H1 (cell line): ENCODE results near the gene GRIP1. TPM values are rescaled to one million over a fixed set of nuclear protein-coding genes. Genes with fewer than 3 reads are reported as not detected.

ENCODE experiments used
- CTCF ChIA-PET: fragments of 300-600 bp; sonication (Branson Sonifier 250); formaldehyde crosslinking; loops from one replicate; lab custom pipeline; 2021; ENCODE audit not compliant: partially characterized antibody; lab: Charles Lee
- POLR2A ChIA-PET: fragments of 300-600 bp; sonication (Branson Sonifier 250); formaldehyde crosslinking; loops from one replicate; lab custom pipeline; 2021; ENCODE audit warnings: inconsistent platforms; ENCODE audit not compliant: partially characterized antibody; lab: Charles Lee
- DNase-seq, 2 experiments: peaks; one replicate each; pipeline versions ENCODE4 v3.0.0 to v3.0.0-alpha.2; 2010 to 2022; ENCODE audit warnings: low spot score in 2 of 2, low read depth in 1 of 2, mixed read lengths in 1 of 2
- FAIRE-seq: peaks from 2 replicates; lab custom pipeline; 2011; peaks lifted over from hg19 to GRCh38; lab: Jason Lieb, UNC
- H2AFZ ChIP-seq: 2 replicates; pipeline ENCODE4 v1.8.1; 2012; ENCODE audit warnings: low read length, inconsistent platforms
- H2AK5ac ChIP-seq: 2 replicates; pipeline ENCODE4 v1.6.1; 2013; ENCODE audit warnings: low read depth, low read length
- H2BK120ac ChIP-seq: replicated peaks from 2 replicates; pipeline ENCODE3; 2013; ENCODE audit warnings: low read depth, low read length, inconsistent platforms
- H2BK12ac ChIP-seq: 2 replicates; pipeline ENCODE4 v1.6.1; 2013; ENCODE audit warnings: low read depth, low read length
- H2BK15ac ChIP-seq: 2 replicates; pipeline ENCODE4 v1.6.1; 2013; ENCODE audit warnings: low read length
- H2BK20ac ChIP-seq: 2 replicates; pipeline ENCODE4 v1.6.1; 2013; ENCODE audit warnings: low read length
- H2BK5ac ChIP-seq: 2 replicates; pipeline ENCODE4 v1.6.1; 2013; ENCODE audit warnings: low read depth, low read length
- H3K14ac ChIP-seq: 2 replicates; pipeline ENCODE4 v1.6.1; 2013; ENCODE audit warnings: inconsistent platforms; ENCODE audit not compliant: insufficient read length
- H3K18ac ChIP-seq: 2 replicates; pipeline ENCODE4 v1.6.1; 2013; ENCODE audit warnings: low read length; ENCODE audit errors: extremely low read depth
- H3K23ac ChIP-seq: 2 replicates; pipeline ENCODE4 v1.6.1; 2013; ENCODE audit warnings: inconsistent platforms; ENCODE audit not compliant: insufficient read length
- H3K23me2 ChIP-seq: 2 replicates; pipeline ENCODE4 v1.6.1; 2013; ENCODE audit warnings: low read depth, low read length
- H3K27ac ChIP-seq: 2 replicates; pipeline ENCODE4 v1.6.1; 2011; ENCODE audit warnings: low read depth, low read length, inconsistent platforms
- H3K27me3 ChIP-seq, 4 experiments: replicated peaks in 1 of 4; 1 replicate in 1 of 4; 2 replicates in 3 of 4; pipeline versions ENCODE4 v1.6.1 to v1.8.1; 2011 to 2013; ENCODE audit warnings: low read length in 3 of 4, mild to moderate bottlenecking in 3 of 4, inconsistent platforms in 2 of 4, mixed read lengths in 2 of 4, moderate library complexity in 1 of 4; ENCODE audit not compliant: control insufficient read depth in 3 of 4, insufficient read depth in 3 of 4; ENCODE audit errors: extremely low read depth in 1 of 4
- H3K36me3 ChIP-seq, 4 experiments: 2 replicates each; pipeline versions ENCODE4 v1.6.1 to v1.8.1; 2011 to 2013; ENCODE audit warnings: mild to moderate bottlenecking in 4 of 4, low read length in 3 of 4, moderate library complexity in 2 of 4, control low read depth in 1 of 4, inconsistent platforms in 1 of 4; ENCODE audit not compliant: insufficient read depth in 4 of 4, control insufficient read depth in 2 of 4
- H3K4ac ChIP-seq: replicated peaks from 2 replicates; pipeline ENCODE3; 2013; ENCODE audit warnings: low read length, low read depth, mixed read lengths, inconsistent platforms; ENCODE audit not compliant: insufficient read length
- H3K4me1 ChIP-seq, 4 experiments: replicated peaks in 1 of 4; 1 replicate in 1 of 4; 2 replicates in 3 of 4; pipeline versions ENCODE4 v1.6.1 to v1.8.1; 2011 to 2013; ENCODE audit warnings: low read length in 3 of 4, inconsistent platforms in 2 of 4, mixed read lengths in 1 of 4; ENCODE audit not compliant: insufficient read depth in 4 of 4, control insufficient read depth in 3 of 4
- H3K4me2 ChIP-seq, 2 experiments: 2 replicates each; pipeline versions ENCODE4 v1.6.1 to v1.8.1; 2011 to 2013; ENCODE audit warnings: low read depth in 2 of 2, low read length in 2 of 2, control low read depth in 1 of 2, inconsistent platforms in 1 of 2, mild to moderate bottlenecking in 1 of 2; ENCODE audit not compliant: insufficient read depth in 1 of 2
- H3K4me3 ChIP-seq, 4 experiments: fragments of 200-600, 300-600 bp in 1 of 4; sonication (generic), shearing (Covaris generic), sonication (Bioruptor Twin) in 1 of 4; 2 replicates each; pipeline versions ENCODE4 v1.5.1 to v1.8.1; 2011 to 2016; ENCODE audit warnings: low read length in 4 of 4, low read depth in 3 of 4, control low read depth in 2 of 4, inconsistent platforms in 2 of 4, mild to moderate bottlenecking in 2 of 4, mixed read lengths in 1 of 4, moderate library complexity in 1 of 4; ENCODE audit not compliant: insufficient read depth in 2 of 4; ENCODE audit errors: extremely low read depth in 1 of 4
- H3K56ac ChIP-seq: replicated peaks from 2 replicates; pipeline ENCODE3; 2013; ENCODE audit warnings: low read depth, mild to moderate bottlenecking, mixed read lengths, low read length, inconsistent platforms; ENCODE audit not compliant: insufficient read length
- H3K79me1 ChIP-seq: 2 replicates; pipeline ENCODE4 v1.6.1; 2013; ENCODE audit warnings: low read depth, low read length, control low read depth
- H3K79me2 ChIP-seq, 2 experiments: 2 replicates each; pipeline versions ENCODE4 v1.6.1 to v1.8.1; 2012 to 2013; ENCODE audit warnings: low read length in 2 of 2, mild to moderate bottlenecking in 2 of 2, inconsistent platforms in 1 of 2; ENCODE audit not compliant: insufficient read depth in 2 of 2, control insufficient read depth in 1 of 2
- H3K9ac ChIP-seq, 4 experiments: replicated peaks in 1 of 4; 1 replicate in 1 of 4; 2 replicates in 3 of 4; pipeline versions ENCODE4 v1.6.1 to v1.8.1; 2011 to 2013; ENCODE audit warnings: low read depth in 3 of 4, low read length in 3 of 4, control low read depth in 2 of 4, mild to moderate bottlenecking in 2 of 4, moderate library complexity in 2 of 4, inconsistent platforms in 1 of 4; ENCODE audit errors: extremely low read depth in 1 of 4
- H3K9me3 ChIP-seq, 2 experiments: 2 replicates each; pipeline versions ENCODE4 v1.6.1 to v1.8.1; 2012 to 2013; ENCODE audit warnings: mild to moderate bottlenecking in 2 of 2, moderate library complexity in 2 of 2, control low read depth in 1 of 2, inconsistent platforms in 1 of 2, low read depth in 1 of 2, low read length in 1 of 2, mixed read lengths in 1 of 2; ENCODE audit not compliant: insufficient read depth in 2 of 2
- H4K20me1 ChIP-seq, 2 experiments: replicated peaks in 1 of 2; 2 replicates each; pipeline versions ENCODE3 to v1.8.1; 2011 to 2013; ENCODE audit warnings: inconsistent platforms in 2 of 2, low read length in 2 of 2, mild to moderate bottlenecking in 1 of 2; ENCODE audit not compliant: insufficient read depth in 2 of 2, control insufficient read depth in 1 of 2
- H4K5ac ChIP-seq: 2 replicates; pipeline ENCODE4 v1.6.1; 2013; ENCODE audit warnings: low read length, low read depth, mixed read lengths, inconsistent platforms; ENCODE audit not compliant: insufficient read length
- H4K8ac ChIP-seq: 2 replicates; pipeline ENCODE4 v1.8.0; 2013; ENCODE audit warnings: mild to moderate bottlenecking, moderate library complexity, low read length, inconsistent platforms; ENCODE audit not compliant: insufficient read depth; ENCODE audit errors: extremely low read depth
- H4K91ac ChIP-seq: replicated peaks from 2 replicates; pipeline ENCODE3; 2013; ENCODE audit warnings: low read length, mixed read lengths, inconsistent platforms; ENCODE audit not compliant: insufficient read length
- CBX8 ChIP-seq: fragments of 300-800, 300-1000 bp; sonication (generic); IDR thresholded peaks from 2 replicates; pipeline ENCODE4 v1.7.1; 2016; ENCODE audit warnings: low read depth, low read length, borderline replicate concordance
- EZH2 ChIP-seq: fragments of 200-600 bp; sonication (generic); IDR thresholded peaks from 2 replicates; pipeline ENCODE4 v1.7.1; 2012; ENCODE audit warnings: low read depth, mild to moderate bottlenecking, moderate library complexity, low read length, inconsistent platforms; ENCODE audit not compliant: severe bottlenecking
- HDAC6 ChIP-seq: IDR thresholded peaks from one replicate; pipeline ENCODE4 v1.7.1; 2012; ENCODE audit warnings: low read depth, mild to moderate bottlenecking, inconsistent platforms, low read length, moderate library complexity
- NRF1 ChIP-seq: IDR thresholded peaks from 2 replicates; pipeline ENCODE4 v1.6.1; 2011; ENCODE audit warnings: mild to moderate bottlenecking, low read depth, low read length, improper control_type of control experiment
- SIRT6 ChIP-seq: IDR thresholded peaks from one replicate; pipeline ENCODE4 v1.7.1; 2012; ENCODE audit warnings: low read length, inconsistent platforms
- SIX5 ChIP-seq: IDR thresholded peaks from 2 replicates; pipeline ENCODE4 v1.6.1; 2011; ENCODE audit warnings: mild to moderate bottlenecking, low read depth, low read length
- SP2 ChIP-seq: IDR thresholded peaks from 2 replicates; pipeline ENCODE4 v1.6.1; 2012; ENCODE audit warnings: mild to moderate bottlenecking, low read length, inconsistent platforms
- SP4 ChIP-seq: IDR thresholded peaks from 2 replicates; pipeline ENCODE4 v1.6.1; 2012; ENCODE audit warnings: low read length, inconsistent platforms
- TBP ChIP-seq: IDR thresholded peaks from 2 replicates; pipeline ENCODE4 v1.6.1; 2011; ENCODE audit warnings: low read depth, low read length, improper control_type of control experiment
- WGBS, 2 experiments: shearing (Covaris generic) in 1 of 2; methylation state at CpG; one replicate each; pipeline versions ENCODE4 v1.1.6 to v1.1.7; 2013 to 2015; ENCODE audit warnings: low lambda C conversion rate in 2 of 2, mixed read lengths in 2 of 2, inconsistent platforms in 1 of 2, low coverage in 1 of 2, missing lambda C conversion rate in 1 of 2; ENCODE audit not compliant: insufficient replicate concordance in 2 of 2, insufficient coverage in 1 of 2, insufficient read length in 1 of 2; ENCODE audit errors: extremely low coverage in 1 of 2, missing lambda C conversion rate in 1 of 2; 5-methylcytosine and 5-hydroxymethylcytosine counted together
- polyA plus RNA-seq, 7 experiments: library from polyadenylated mRNA; depleted of rRNA in 3 of 7; stranded (reverse) in 5 of 7; unstranded in 2 of 7; fragments of >200 nt in 5 of 7; fragments of 200-250 nt in 2 of 7; gene quantifications; 1 replicate in 5 of 7; 2 replicates in 1 of 7; 4 replicates in 1 of 7; pipeline versions ENCODE4 v1.2.1 to v1.2.3, GENCODE V29; 2011 to 2013; ENCODE audit warnings: missing spikeins in 2 of 7, mixed read lengths in 2 of 7
- total RNA-seq: library from RNA; stranded (reverse); fragmentation: NEBNext Ultra II Directional; extraction: Animal tissue kit (Norgen Biotek cat#: 25700); gene quantifications from 2 replicates; pipeline ENCODE4 v1.2.1, GENCODE V29; 2021
- TF ChIP-seq, protein P1 (sequence below), 3 experiments: IDR thresholded peaks; 1 replicate in 2 of 3; 2 replicates in 1 of 3; pipeline versions ENCODE4 v1.5.1 to v1.6.1; 2011; ENCODE audit warnings: low read length in 3 of 3, mild to moderate bottlenecking in 3 of 3, inconsistent platforms in 2 of 3, low read depth in 1 of 3, moderate library complexity in 1 of 3; ENCODE audit not compliant: insufficient read depth in 1 of 3; ENCODE audit errors: control extremely low read depth in 1 of 3
- TF ChIP-seq, protein P2 (sequence below): IDR thresholded peaks from 2 replicates; pipeline ENCODE4 v1.6.1; 2012; ENCODE audit warnings: inconsistent platforms

GRIP1 gene
- total and polyA plus RNA-seq, 2 of the 8 experiments (the other 6 are each of a cell fraction or from before 2014, with no cell fraction given) = 4.5 to 27.3 TPM

DNA sequence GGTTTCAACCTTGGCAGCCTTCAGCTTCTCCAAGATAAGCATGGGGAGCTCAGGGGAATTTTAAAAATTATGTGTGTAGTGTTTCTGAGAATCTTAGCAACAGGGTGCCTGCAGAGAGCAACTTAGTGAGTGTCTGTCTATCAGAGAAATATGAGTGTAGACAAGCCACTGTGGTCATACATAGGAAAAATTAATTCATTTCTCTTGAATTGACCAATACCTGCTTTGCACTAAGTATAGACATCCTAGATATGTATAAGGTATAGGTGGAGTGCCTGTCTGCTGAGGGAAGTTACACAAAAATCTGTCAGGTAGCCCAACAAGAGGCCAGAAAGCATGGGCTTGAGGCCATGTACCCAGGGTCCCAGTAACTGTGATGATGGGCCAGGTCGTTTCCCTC lies 355.9 kb downstream of the GRIP1 start:
- H3K23me2 ChIP-seq = no peaks in the 10 kb centered on the region
- WGBS, 2 experiments = 100% methylated on average over 1 of the region's 1 CpG; no CpG with 5 or more reads in 1 of the 2 experiments
- H3K18ac ChIP-seq = no peak overlapping the region
- H2BK20ac ChIP-seq = no peak overlapping the region
- H3K9me3 ChIP-seq = no peaks in the 10 kb centered on the region
- no peak overlapping the region for H2BK12ac ChIP-seq
- H3K79me1 ChIP-seq = no peaks in the 10 kb centered on the region
- H3K14ac ChIP-seq = no peak overlapping the region
- peaks cover 0 to 19% (median 0%) of the 10 kb centered on the region in 4 experiments; a peak in 1 of 8 replicates for H3K36me3 ChIP-seq
- H2AFZ ChIP-seq = no peak overlapping the region
- H2AK5ac ChIP-seq = no peak overlapping the region
- no peak overlapping the region for H3K4ac ChIP-seq
- no peaks in the 10 kb centered on the region for H3K27me3 ChIP-seq
- no peak overlapping the region for H2BK15ac ChIP-seq
- TF ChIP-seq HDAC6 = no peak
- no peak for TF ChIP-seq SP4
- TF ChIP-seq SP2 = no peak
- no peak for TF ChIP-seq NRF1
- TF ChIP-seq, protein P1, sequence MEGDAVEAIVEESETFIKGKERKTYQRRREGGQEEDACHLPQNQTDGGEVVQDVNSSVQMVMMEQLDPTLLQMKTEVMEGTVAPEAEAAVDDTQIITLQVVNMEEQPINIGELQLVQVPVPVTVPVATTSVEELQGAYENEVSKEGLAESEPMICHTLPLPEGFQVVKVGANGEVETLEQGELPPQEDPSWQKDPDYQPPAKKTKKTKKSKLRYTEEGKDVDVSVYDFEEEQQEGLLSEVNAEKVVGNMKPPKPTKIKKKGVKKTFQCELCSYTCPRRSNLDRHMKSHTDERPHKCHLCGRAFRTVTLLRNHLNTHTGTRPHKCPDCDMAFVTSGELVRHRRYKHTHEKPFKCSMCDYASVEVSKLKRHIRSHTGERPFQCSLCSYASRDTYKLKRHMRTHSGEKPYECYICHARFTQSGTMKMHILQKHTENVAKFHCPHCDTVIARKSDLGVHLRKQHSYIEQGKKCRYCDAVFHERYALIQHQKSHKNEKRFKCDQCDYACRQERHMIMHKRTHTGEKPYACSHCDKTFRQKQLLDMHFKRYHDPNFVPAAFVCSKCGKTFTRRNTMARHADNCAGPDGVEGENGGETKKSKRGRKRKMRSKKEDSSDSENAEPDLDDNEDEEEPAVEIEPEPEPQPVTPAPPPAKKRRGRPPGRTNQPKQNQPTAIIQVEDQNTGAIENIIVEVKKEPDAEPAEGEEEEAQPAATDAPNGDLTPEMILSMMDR (IDR thresholded peaks at IDR 0.05; ENCODE audit: control extremely low read depth in 1 of 3, insufficient read depth in 1 of 3, low read depth in 1 of 3, low read length in 3 of 3) = no peak
- TF ChIP-seq CBX8 = no peak
- TF ChIP-seq, protein P2, sequence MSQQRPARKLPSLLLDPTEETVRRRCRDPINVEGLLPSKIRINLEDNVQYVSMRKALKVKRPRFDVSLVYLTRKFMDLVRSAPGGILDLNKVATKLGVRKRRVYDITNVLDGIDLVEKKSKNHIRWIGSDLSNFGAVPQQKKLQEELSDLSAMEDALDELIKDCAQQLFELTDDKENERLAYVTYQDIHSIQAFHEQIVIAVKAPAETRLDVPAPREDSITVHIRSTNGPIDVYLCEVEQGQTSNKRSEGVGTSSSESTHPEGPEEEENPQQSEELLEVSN = no peak
- no peak for TF ChIP-seq EZH2
- TF ChIP-seq SIX5 = no peak
- no peak for TF ChIP-seq SIRT6
- TF ChIP-seq TBP = no peak
- no peak overlapping the region for H4K5ac ChIP-seq
- no peaks in the 10 kb centered on the region for H3K79me2 ChIP-seq
- no peak overlapping the region for H3K9ac ChIP-seq
- H4K20me1 ChIP-seq = no peaks in the 10 kb centered on the region
- no peak overlapping the region for H4K91ac ChIP-seq
- DNase-seq = no peak
- no peak overlapping the region for H3K23ac ChIP-seq
- no peak overlapping the region for H2BK120ac ChIP-seq
- no peak overlapping the region for H3K27ac ChIP-seq
- no peak overlapping the region for H3K56ac ChIP-seq
- ChIA-PET CTCF (no interaction called here), POLR2A (no interaction called here)
- H3K4me1 ChIP-seq = no peaks in the 10 kb centered on the region
- no peak overlapping the region for H3K4me3 ChIP-seq
- no peak for FAIRE-seq
- no peak overlapping the region for H3K4me2 ChIP-seq
- H2BK5ac ChIP-seq = no peak overlapping the region
- H4K8ac ChIP-seq = no peak overlapping the region
